G401.6 (cell line): ENCODE measurements around the gene ZNF37A.
"Not testable (repeated sequence)": the region's sequence is repeated elsewhere in the genome, so short reads cannot be mapped to it uniquely, and the experiment has no call there.

Experiments used
- FAIRE-seq: peaks from 2 replicates; lab custom pipeline; 2012; peaks lifted over from hg19 to GRCh38; lab: Jason Lieb, UNC

The ZNF37A gene

GRCh38 chr10:38150891-38151463 is 56.8 kb downstream of the ZNF37A start:
- not testable (repeated sequence) for FAIRE-seq

- FAIRE-seq, result no peak
Measured at GRCh38 chr10:38156416-38157269, 62.5 kb downstream of the ZNF37A start.

- FAIRE-seq, result no peak
Measured at GRCh38 chr10:38157270-38157685, 63.1 kb downstream of the ZNF37A start.

- FAIRE-seq, result no peak
Measured at GRCh38 chr10:38159004-38159403, 64.9 kb downstream of the ZNF37A start.

GRCh38 chr10:38163617-38164016 is 69.5 kb downstream of the ZNF37A start:
- no peak for FAIRE-seq

GRCh38 chr10:38174336-38174735 is 80.2 kb downstream of the ZNF37A start:
- no peak for FAIRE-seq

- FAIRE-seq, result no peak
Measured at GRCh38 chr10:38184477-38184876, 90.3 kb downstream of the ZNF37A start.
